ENCODE measurements around the gene TLE5.

TLE5 gene

DNA sequence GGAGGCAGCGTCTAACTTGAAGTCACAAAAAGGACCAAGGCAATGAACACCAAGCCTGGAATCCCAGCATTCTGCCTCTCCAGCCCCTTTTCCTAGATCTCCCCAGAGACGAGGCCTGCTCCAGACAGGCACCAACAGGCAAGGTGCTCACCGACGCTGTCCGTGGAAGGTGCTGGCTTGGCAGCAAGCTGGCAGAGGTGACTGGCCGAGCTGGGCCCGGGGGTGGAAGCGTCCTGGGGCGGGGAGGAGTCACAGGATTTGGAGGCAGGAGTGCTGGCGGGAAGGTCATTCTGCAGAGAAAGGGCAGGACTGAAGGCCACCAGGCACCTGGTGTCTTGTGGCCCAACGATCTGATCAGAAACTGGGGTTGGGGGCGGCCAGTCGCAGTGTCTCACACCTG, 51.4 kb downstream of the TLE5 start:
- no peaks in the 10 kb centered on the region for H3K4me1 ChIP-seq
- H3K79me2 ChIP-seq, result no peaks in the 10 kb centered on the region
- no peaks in the 10 kb centered on the region for H3K36me3 ChIP-seq (ENCODE audit: control insufficient read depth, insufficient read depth, low read length)
- H2AFZ ChIP-seq, result no peak overlapping the region
- H3K4me2 ChIP-seq (ENCODE audit: low read length), result no peak overlapping the region
- no peak overlapping the region for H3K4me3 ChIP-seq (ENCODE audit: low read depth, low read length)
- no peaks in the 10 kb centered on the region for H3K9me3 ChIP-seq (ENCODE audit: control insufficient read depth, low read length)
- H3K9ac ChIP-seq, result no peak overlapping the region
- TF ChIP-seq CTCF (IDR thresholded peaks at IDR 0.05), result no peak
- H3K27ac ChIP-seq, result no peak overlapping the region
- no peaks in the 10 kb centered on the region for H3K27me3 ChIP-seq (ENCODE audit: control insufficient read depth, insufficient read depth, low read length)

DNA sequence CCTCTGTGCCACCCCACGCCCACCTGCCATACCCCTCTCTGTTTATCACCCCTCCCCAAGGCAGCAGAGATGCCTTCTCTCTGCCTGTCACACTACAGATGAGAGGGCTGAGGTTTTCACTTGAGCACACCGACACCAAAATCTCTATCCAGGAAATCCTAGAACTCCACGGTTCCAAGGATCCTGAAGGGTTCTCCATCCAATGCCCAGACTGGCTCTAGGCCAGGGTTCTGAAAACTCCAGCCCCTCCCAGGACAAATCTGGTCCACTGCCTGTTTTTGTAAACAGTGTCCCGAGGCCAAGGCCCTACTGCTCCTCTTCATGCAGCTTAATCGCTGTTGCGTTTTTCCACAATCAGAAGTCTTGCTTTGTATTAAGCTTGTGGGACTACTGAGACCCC, 53.3 kb downstream of the TLE5 start:
- no peak for TF ChIP-seq CTCF (IDR thresholded peaks at IDR 0.05)
- Histone ChIP-seq H3K4me2 (ENCODE audit: low read length) (no peak overlapping the region), H3K27ac (no peak overlapping the region), H3K79me2 (no peaks in the 10 kb centered on the region), H3K4me3 (ENCODE audit: low read depth, low read length) (no peak overlapping the region), H3K36me3 (ENCODE audit: control insufficient read depth, insufficient read depth, low read length) (no peaks in the 10 kb centered on the region), H3K27me3 (ENCODE audit: control insufficient read depth, insufficient read depth, low read length) (no peaks in the 10 kb centered on the region), H3K9me3 (ENCODE audit: control insufficient read depth, low read length) (no peaks in the 10 kb centered on the region), H3K9ac (no peak overlapping the region), H2AFZ (no peak overlapping the region), H3K4me1 (no peaks in the 10 kb centered on the region)

GRCh38 chr19:3007975-3008374, 54.3 kb downstream of the TLE5 start:
- no peaks in the 10 kb centered on the region for H3K4me1 ChIP-seq
- H3K4me2 ChIP-seq (ENCODE audit: low read length), result no peak overlapping the region
- no peak overlapping the region for H3K27ac ChIP-seq
- no peak for TF ChIP-seq CTCF (IDR thresholded peaks at IDR 0.05)
- no peaks in the 10 kb centered on the region for H3K9me3 ChIP-seq (ENCODE audit: control insufficient read depth, low read length)
- no peaks in the 10 kb centered on the region for H3K36me3 ChIP-seq (ENCODE audit: control insufficient read depth, insufficient read depth, low read length)
- H3K9ac ChIP-seq, result no peak overlapping the region
- H3K79me2 ChIP-seq, result no peaks in the 10 kb centered on the region
- H3K27me3 ChIP-seq (ENCODE audit: control insufficient read depth, insufficient read depth, low read length), result no peaks in the 10 kb centered on the region
- no peak overlapping the region for H3K4me3 ChIP-seq (ENCODE audit: low read depth, low read length)
- H2AFZ ChIP-seq, result no peak overlapping the region

DNA sequence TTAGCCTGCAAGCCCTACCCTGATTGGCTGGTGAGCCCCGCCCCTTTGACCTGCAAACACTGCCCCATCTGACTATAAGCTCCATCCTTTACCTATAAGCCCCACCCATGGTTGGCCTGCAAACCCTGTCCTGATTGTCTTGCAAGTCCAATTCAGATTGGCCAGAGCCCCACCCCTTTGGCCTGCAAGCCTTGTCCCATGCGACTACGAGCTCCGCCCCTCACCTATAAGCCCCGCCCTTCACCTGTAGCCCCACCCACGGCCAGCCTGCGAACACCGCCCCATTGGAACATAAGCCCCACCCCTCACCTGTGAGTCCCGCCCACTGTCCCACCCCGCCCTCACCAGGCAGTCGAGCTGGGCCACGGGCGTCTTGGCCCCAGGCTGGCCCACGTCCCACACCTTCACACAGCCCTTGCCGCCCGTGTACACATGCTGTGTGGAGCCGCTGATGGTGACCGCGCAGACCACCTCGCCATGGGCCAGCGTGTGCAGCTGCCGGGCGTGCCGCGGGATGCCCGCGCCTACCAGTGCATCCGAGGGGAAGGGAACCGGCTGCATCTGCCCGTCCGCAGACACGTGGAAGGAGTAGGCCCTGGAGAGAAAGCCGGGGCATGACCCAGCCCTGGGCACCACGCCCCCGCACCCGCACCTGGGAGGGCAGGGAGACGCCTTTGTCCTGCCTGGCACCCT, 56.1 kb downstream of the TLE5 start:
- H3K27me3 ChIP-seq (ENCODE audit: control insufficient read depth, insufficient read depth, low read length), result no peaks in the 10 kb centered on the region
- no peaks in the 10 kb centered on the region for H3K36me3 ChIP-seq (ENCODE audit: control insufficient read depth, insufficient read depth, low read length)

More for the DNA sequence above, 56.1 kb downstream of the TLE5 start:
- Histone ChIP-seq H3K79me2 (no peaks in the 10 kb centered on the region), H2AFZ (no peak overlapping the region), H3K27ac (no peak overlapping the region), H3K4me2 (ENCODE audit: low read length) (no peak overlapping the region), H3K9me3 (ENCODE audit: control insufficient read depth, low read length) (no peaks in the 10 kb centered on the region), H3K4me3 (ENCODE audit: low read depth, low read length) (no peak overlapping the region), H3K9ac (no peak overlapping the region), H3K4me1 (no peaks in the 10 kb centered on the region)
- no peak for TF ChIP-seq CTCF (IDR thresholded peaks at IDR 0.05)

All from parathyroid adenoma (tissue), 2 donors.